ENCODE results near the gene ABCG5.

The ABCG5 gene

DNA sequence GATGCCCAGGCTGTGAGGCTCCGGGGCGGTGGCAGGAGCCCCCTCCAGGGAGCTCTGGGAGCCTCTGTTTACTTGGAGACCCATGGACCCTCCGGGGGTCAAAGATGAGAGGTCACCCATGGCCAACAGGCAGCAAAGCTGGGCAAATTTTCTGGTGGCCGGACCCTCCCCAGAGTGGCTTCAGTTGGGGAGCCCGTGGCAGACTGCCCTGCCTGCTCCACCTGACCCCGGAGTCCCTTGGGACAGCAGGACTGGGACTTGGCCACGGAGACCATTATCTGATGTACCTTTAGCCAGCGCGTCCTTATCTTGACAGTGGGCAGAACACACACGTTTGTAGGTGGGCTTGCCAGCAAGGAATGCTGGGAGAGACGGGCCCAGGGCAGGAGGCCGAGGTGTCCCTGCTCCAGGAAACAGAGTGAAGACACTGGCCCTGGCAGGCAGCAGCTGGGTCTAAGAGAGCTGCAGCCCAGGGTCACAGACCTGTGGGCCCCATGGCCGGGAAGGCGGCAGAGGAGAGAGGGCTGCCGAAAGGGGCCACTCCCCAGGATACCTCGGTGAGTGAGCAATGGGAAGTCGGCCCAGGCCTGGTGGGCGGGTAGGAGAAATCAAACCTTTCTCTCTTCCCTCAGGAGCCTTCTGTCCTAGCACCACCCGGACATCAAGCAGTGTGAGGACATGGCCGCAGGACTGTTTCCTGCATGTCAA, at the start of gene ABCG5, which contains the start of gene ABCG8:
Gene ABCG5 (minus strand): TSS at position 280 of the 708 bp plus-strand sequence. CDS start 160 bp downstream, at position 120.
Gene ABCG8 (plus strand): TSS at position 412 of the 708 bp plus-strand sequence. CDS start 83 bp downstream, at position 495.
- no peak for DNase-seq (ENCODE audit: low read depth)
- TF ChIP-seq, protein P1, sequence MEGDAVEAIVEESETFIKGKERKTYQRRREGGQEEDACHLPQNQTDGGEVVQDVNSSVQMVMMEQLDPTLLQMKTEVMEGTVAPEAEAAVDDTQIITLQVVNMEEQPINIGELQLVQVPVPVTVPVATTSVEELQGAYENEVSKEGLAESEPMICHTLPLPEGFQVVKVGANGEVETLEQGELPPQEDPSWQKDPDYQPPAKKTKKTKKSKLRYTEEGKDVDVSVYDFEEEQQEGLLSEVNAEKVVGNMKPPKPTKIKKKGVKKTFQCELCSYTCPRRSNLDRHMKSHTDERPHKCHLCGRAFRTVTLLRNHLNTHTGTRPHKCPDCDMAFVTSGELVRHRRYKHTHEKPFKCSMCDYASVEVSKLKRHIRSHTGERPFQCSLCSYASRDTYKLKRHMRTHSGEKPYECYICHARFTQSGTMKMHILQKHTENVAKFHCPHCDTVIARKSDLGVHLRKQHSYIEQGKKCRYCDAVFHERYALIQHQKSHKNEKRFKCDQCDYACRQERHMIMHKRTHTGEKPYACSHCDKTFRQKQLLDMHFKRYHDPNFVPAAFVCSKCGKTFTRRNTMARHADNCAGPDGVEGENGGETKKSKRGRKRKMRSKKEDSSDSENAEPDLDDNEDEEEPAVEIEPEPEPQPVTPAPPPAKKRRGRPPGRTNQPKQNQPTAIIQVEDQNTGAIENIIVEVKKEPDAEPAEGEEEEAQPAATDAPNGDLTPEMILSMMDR (conservative IDR thresholded peaks at IDR 0.05; ENCODE audit: low read depth, low read length) = no peak
- H3K4me3 ChIP-seq (ENCODE audit: low read depth, low read length) = no peak within 1 kb of the TSS

DNA sequence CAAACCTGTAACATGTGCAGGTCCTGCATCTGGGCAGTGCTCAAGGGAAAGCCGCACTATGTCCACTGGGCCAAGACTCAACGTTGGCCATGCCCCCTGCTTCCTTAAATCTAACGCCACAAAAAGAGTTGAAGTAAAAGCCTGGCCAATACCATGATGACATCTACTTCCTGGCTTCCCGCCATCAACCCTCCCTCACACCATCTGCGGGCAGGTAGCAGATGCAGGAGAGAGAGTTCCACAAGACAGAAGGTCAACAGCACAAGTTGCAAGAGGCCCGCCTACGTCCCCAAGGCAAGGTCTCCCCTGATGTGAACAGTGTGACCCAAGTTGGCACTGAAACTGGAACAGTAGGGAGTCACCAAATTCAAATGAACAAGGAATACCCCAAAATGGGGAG, 48.5 kb upstream of the ABCG5 start:
- no peak overlapping the region for H3K4me3 ChIP-seq (ENCODE audit: low read depth, low read length)
- TF ChIP-seq, protein P1 (conservative IDR thresholded peaks at IDR 0.05; ENCODE audit: low read depth, low read length) = no peak
- DNase-seq (ENCODE audit: low read depth) = no peak

DNA sequence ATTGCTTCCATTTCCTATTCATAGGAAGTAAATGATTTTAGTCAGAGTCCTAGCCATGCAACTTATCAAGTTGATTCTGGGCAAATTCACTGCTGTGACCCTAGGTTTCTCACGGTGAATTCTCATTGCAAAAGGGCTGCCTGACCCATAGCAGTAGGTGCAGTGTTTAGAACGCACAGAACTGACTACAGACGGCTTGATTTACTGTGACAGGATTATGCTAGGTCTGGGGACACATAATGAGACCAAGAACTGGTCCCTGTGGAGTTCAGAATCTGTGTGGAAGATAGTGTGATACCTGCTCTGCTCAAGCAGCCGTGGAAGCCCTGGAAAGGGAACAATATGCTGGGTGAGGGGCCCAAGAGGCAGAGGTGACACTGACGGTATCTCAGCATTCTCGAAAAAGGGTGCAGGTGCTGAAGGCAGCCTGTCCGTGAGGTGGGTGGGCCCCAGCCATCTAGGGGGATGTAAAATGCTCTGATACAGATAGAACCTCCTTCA, 46.5 kb upstream of the ABCG5 start:
- DNase-seq (ENCODE audit: low read depth) = no peak

DNA sequence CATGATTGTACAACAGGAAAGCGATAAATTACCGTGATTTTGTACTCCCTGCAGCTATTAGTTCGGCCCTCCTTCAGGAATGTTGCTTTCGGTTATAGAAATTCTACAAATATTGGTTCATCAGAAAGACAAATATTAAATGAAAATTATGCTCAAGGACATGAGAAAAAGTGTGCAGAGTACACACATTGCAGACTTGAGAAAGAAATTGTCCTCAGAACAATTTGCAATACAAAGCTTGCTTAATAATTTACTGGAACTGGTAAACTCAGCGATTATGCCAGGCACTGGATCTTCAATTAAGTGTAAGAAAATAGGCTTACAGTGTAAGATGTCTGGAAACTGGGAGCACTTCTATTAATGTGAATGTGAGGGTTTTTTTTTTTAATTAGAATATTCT, 46.0 kb upstream of the ABCG5 start:
- no peak for DNase-seq (ENCODE audit: low read depth)
- TF ChIP-seq, protein P1 (conservative IDR thresholded peaks at IDR 0.05; ENCODE audit: low read depth, low read length) = no peak

More for the DNA sequence above, 46.5 kb upstream of the ABCG5 start:
- no peak overlapping the region for H3K4me3 ChIP-seq (ENCODE audit: low read depth, low read length)
- TF ChIP-seq, protein P1 (conservative IDR thresholded peaks at IDR 0.05; ENCODE audit: low read depth, low read length) = no peak

DNA sequence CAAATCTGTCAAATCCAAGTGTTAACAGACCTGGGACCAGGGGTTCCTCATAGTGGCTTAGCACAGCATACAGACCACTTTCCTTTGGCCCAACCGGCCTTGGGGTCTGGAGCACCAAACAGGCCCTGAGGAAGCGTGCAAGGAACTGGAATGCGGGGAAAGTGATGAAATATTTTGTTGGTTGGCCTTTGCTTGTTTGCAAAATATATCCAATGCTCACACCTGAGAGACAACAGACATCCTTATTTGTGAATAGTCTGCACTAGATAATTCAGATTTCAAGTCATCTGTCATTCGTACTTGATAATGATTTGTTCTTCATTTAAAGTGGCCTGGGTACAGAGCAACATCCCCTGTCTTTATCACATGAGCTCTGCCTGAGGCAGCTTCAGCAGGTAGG, 43.7 kb upstream of the ABCG5 start:
- DNase-seq (ENCODE audit: low read depth) = no peak
- no peak overlapping the region for H3K4me3 ChIP-seq (ENCODE audit: low read depth, low read length)
- TF ChIP-seq, protein P1 (conservative IDR thresholded peaks at IDR 0.05; ENCODE audit: low read depth, low read length) = no peak

More for the DNA sequence above, 46.0 kb upstream of the ABCG5 start:
- H3K4me3 ChIP-seq (ENCODE audit: low read depth, low read length) = no peak overlapping the region

DNA sequence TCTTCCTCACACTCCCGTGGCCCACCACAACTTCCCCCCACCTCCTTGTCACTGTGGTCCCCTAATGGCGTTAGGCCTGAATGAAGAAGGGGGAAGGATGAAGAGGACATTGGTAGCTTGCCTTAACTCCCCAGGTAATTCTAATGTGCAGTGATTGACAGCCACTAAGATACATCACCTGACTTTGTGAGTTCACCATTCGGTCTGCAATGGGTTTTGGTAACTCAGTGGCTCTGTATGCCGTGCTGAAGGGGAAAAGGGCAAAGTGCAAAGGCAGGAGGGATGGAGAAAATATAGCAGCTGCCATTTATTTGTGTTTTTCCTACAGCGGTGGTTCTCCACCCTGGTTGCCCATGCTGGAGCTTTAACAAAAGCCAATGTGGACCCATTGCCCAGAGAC, 42.3 kb upstream of the ABCG5 start:
- no peak overlapping the region for H3K4me3 ChIP-seq (ENCODE audit: low read depth, low read length)
- DNase-seq (ENCODE audit: low read depth) = no peak
- TF ChIP-seq, protein P1 (conservative IDR thresholded peaks at IDR 0.05; ENCODE audit: low read depth, low read length) = no peak

DNA sequence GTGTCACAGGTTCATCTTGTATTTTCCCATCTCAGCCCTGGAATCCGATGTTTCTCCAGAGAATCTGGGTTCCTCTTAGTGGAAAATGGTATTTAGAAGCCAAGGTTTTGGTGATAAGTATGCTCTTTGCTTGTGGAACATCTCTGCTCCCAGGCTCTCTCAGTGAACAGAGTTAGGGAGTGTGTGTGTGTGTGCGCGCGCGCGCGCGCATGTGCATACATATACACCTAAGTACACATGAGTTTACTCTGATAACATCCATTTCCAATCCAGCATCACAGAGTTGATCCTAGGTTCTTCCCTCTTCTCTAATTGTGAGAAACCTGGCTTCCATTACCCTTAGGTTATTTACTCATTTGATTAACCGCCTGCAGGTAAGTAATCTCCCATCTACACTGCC, 41.8 kb upstream of the ABCG5 start:
- no peak for DNase-seq (ENCODE audit: low read depth)
- H3K4me3 ChIP-seq (ENCODE audit: low read depth, low read length) = no peak overlapping the region
- TF ChIP-seq, protein P1 (conservative IDR thresholded peaks at IDR 0.05; ENCODE audit: low read depth, low read length) = no peak

Data from choroid plexus epithelial cell (primary cell).